Subcutaneous adipose tissue (tissue), 4 donors: ENCODE results near the gene ACADSB. TPM values are rescaled to one million over a fixed set of nuclear protein-coding genes. Genes with fewer than 3 reads are reported as not detected.

Source experiments
- CTCF ChIP-seq: fragments of 450-650 bp; IDR thresholded peaks from one replicate; pipeline ENCODE4 v1.5.1; 2016; ENCODE audit warnings: low read depth, mild to moderate bottlenecking, control low read depth, antibody characterized with exemption, moderate library complexity
- total RNA-seq, 4 donors: library from RNA; depleted of rRNA; stranded (reverse); fragments of >200 nt; gene quantifications; one replicate each; pipeline ENCODE4 v1.1.0, GENCODE V29; 2016

Gene ACADSB
- total RNA-seq, 4 donors from 2014 or later, result 15.6 to 25.6 (median 19.6) TPM

- no peak for TF ChIP-seq CTCF
These were observed 77.5 kb downstream of the ACADSB start for GRCh38 chr10:123086281-123086680.

- TF ChIP-seq CTCF, result no peak
These were observed 78.5 kb downstream of the ACADSB start for GRCh38 chr10:123087348-123087747.

- TF ChIP-seq CTCF, result no peak
These were observed 79.0 kb downstream of the ACADSB start for GRCh38 chr10:123087786-123088185.

GRCh38 chr10:123092635-123093414 is 84.0 kb downstream of the ACADSB start:
- TF ChIP-seq CTCF, result no peak

- no peak for TF ChIP-seq CTCF
These were observed 84.7 kb downstream of the ACADSB start for GRCh38 chr10:123093489-123093888.

- TF ChIP-seq CTCF, result no peak
These were observed 87.6 kb downstream of the ACADSB start for GRCh38 chr10:123096452-123096851.

- TF ChIP-seq CTCF, result no peak
These were observed 88.2 kb downstream of the ACADSB start for GRCh38 chr10:123097039-123097438.
